GM21381 (cell line): ENCODE results near the gene BTN3A1.
"Not testable (repeated sequence)": the region's sequence is repeated elsewhere in the genome, so short reads cannot be mapped to it uniquely, and the experiment has no call there.

ENCODE experiments used
- ATAC-seq: cut with Tn5 transposase; IDR thresholded peaks from one replicate; pipeline ENCODE4 v1.9.1; 2021; ENCODE audit warnings: mild to moderate bottlenecking, moderate library complexity; ENCODE audit not compliant: unreplicated experiment

Gene BTN3A1

GRCh38 chr6:26401987-26402658, at the start of gene BTN3A1:
Gene BTN3A1 (plus strand): TSS chr6:26402275. CDS start chr6:26405564, 3,289 bp downstream.
- ATAC-seq, result peak; percentile 83

DNA sequence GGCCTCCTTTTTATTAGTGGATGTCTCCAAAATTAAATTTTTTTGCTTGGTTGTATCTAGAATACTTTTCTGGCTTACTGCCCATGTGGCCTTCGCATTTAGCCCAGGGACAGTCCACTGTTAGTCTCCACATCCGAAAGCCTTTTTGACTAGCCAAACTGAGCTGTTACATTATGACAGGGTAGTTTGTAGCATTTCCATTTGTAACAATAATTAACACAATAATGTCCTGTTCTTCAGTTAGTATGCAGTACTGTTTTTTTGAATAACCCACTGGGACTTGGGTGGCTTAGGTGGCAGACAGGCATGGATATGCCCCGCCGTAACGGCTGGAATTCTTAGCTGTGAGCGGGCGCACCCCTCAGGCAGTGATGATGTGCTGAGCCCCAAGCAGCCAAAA, 49.8 kb upstream of the BTN3A1 start:
- ATAC-seq, result no peak

GRCh38 chr6:26354162-26354561, 47.9 kb upstream of the BTN3A1 start:
- ATAC-seq, result no peak

- no peak for ATAC-seq
These were observed 46.7 kb upstream of the BTN3A1 start for GRCh38 chr6:26355366-26355765.

DNA sequence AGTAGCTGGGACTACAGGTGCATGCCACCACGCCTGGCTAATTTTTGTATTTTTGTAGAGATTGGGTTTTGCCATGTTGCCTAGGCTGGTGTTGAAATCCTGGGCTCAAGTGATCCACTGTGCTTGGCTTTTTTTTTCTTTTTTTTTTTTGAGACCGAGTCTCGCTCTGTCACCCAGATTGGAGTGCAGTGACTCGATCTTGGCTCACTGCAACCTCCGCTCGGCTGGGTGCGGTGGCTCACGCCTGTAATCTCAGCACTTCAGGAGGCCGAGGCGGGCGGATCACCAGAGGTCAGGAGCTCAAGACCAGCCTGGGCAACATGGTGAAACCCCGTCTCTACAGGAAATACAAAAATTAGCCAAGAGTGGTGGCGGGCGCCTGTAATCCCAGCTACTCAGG, 44.5 kb upstream of the BTN3A1 start:
- not testable (repeated sequence) for ATAC-seq

GRCh38 chr6:26358511-26358981, 43.5 kb upstream of the BTN3A1 start:
- peak; percentile 53 for ATAC-seq

- ATAC-seq, result no peak
These were observed 42.3 kb upstream of the BTN3A1 start for GRCh38 chr6:26359765-26360164.

- peak; percentile 38 for ATAC-seq
These were observed 41.3 kb upstream of the BTN3A1 start for GRCh38 chr6:26360451-26361416.

DNA sequence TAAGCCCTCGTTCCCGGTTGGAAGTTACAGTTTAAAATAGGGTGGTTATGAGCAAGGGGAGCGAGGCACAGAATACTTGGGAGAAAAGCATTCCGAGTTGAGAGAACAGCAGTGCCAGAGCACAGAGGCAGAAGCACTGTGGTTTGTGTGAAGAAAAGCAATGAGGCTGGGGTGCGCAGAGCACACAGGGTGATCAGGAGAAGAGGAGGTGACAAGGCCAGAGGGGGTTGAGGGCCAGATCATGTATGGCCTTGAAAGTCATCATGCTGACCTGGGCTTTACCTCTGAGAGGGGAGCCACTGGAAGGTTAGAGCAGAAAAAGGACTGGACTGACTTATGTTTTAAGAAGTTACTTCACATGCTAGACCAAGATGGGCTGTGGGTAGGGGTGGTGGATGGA, 40.5 kb upstream of the BTN3A1 start:
- ATAC-seq, result no peak

DNA sequence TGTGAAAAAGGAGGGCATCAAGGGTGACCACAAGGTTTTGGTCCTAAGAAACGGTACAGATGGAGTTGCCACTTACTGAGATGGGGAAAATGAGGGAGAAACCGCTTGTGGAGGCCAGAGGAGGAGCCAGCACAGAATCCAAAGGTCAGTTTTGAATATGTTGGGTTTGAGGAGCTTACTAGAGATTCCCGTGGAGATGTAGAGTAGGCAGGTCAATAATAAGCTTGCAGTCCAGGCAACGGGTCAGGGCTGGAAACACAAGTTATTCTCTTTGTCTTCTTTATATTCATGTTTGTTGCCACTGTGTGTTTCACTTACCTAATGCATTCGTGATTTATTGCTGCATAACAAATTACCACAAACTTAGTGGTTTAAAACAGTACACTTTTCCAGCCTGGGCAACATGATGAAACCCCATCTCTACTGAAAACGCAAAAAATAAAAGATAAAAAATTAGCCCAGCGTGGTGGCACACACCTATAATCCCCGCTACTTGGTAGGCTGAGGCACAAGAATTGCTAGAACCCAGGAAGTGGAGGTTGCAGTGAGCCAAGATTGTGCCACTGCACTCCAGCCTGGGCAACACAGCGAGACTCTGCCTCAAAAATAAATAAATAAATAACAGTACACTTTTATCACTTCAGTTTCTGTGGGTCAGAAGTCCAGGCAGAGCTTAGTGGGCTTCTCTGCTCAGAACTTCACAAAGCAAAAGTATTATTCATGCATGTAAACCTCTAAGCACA, 39.8 kb upstream of the BTN3A1 start:
- ATAC-seq, result no peak

- ATAC-seq, result no peak
These were observed 39.2 kb upstream of the BTN3A1 start for GRCh38 chr6:26362836-26363220.

GRCh38 chr6:26363882-26364701, 38.0 kb upstream of the BTN3A1 start:
- ATAC-seq, result no peak

GRCh38 chr6:26365633-26365995, 36.5 kb upstream of the BTN3A1 start:
- no peak for ATAC-seq

- no peak for ATAC-seq
These were observed 35.6 kb upstream of the BTN3A1 start for GRCh38 chr6:26366504-26366903.

GRCh38 chr6:26367114-26367513, 35.0 kb upstream of the BTN3A1 start:
- ATAC-seq, result no peak

DNA sequence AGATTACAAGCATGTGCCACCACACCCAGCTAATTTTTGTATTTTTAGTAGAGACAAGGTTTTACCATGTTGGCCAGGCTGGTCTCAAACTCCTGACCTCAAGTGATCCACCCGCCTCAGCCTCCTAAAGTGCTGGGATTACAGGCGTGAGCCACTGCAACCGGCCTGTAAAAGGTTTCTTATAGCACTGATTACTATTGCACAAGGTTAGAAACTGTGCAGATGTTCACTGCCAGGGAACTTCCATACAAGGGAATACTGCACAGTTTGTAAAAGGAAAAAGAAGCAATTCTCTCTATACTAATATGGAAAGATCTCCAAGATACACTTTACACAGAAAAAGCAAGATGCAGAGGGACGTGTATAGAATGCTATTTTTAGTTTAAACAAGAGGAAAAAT, 30.3 kb upstream of the BTN3A1 start:
- not testable (repeated sequence) for ATAC-seq

- no peak for ATAC-seq
These were observed 29.5 kb upstream of the BTN3A1 start for GRCh38 chr6:26372308-26373144.

- ATAC-seq, result no peak
These were observed 26.8 kb upstream of the BTN3A1 start for GRCh38 chr6:26375270-26375669.

GRCh38 chr6:26377719-26378118, 24.4 kb upstream of the BTN3A1 start:
- no peak for ATAC-seq

DNA sequence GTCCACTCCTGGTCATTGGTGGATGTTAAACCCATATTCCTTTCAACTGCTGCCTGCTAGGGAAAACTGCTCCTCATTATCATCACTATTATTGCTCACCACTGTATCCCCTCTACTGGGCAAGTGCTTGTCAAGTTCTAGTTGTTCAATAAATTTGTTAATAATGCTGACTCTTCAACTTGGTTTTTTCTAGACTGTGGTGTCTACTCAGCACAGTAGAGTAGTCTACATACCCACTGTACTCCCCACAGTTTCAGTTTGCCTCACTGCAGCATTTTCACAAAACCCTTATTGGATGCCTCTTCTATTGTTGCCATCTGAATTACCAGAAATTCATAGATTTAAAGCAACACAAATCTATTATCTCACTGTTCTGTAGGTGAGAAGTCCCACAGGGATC, 23.9 kb upstream of the BTN3A1 start:
- ATAC-seq, result not testable (repeated sequence)
